AG09319 (cell line): ENCODE data around the gene KLC1.

Experiments used
- DNase-seq: peaks from one replicate; pipeline ENCODE4 v3.0.0-alpha.2; 2010; ENCODE audit warnings: low read depth; ENCODE audit errors: extremely low read depth
- TF ChIP-seq, protein P1 (sequence below): IDR thresholded peaks from 2 replicates; pipeline ENCODE4 v1.5.1; 2011; ENCODE audit warnings: low read depth, mild to moderate bottlenecking, inconsistent platforms, low read length, moderate library complexity

Gene KLC1

GRCh38 chr14:103726474-103726873 lies 97.5 kb downstream of the KLC1 start:
- DNase-seq = no peak
- TF ChIP-seq, protein P1, sequence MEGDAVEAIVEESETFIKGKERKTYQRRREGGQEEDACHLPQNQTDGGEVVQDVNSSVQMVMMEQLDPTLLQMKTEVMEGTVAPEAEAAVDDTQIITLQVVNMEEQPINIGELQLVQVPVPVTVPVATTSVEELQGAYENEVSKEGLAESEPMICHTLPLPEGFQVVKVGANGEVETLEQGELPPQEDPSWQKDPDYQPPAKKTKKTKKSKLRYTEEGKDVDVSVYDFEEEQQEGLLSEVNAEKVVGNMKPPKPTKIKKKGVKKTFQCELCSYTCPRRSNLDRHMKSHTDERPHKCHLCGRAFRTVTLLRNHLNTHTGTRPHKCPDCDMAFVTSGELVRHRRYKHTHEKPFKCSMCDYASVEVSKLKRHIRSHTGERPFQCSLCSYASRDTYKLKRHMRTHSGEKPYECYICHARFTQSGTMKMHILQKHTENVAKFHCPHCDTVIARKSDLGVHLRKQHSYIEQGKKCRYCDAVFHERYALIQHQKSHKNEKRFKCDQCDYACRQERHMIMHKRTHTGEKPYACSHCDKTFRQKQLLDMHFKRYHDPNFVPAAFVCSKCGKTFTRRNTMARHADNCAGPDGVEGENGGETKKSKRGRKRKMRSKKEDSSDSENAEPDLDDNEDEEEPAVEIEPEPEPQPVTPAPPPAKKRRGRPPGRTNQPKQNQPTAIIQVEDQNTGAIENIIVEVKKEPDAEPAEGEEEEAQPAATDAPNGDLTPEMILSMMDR = no peak

DNA sequence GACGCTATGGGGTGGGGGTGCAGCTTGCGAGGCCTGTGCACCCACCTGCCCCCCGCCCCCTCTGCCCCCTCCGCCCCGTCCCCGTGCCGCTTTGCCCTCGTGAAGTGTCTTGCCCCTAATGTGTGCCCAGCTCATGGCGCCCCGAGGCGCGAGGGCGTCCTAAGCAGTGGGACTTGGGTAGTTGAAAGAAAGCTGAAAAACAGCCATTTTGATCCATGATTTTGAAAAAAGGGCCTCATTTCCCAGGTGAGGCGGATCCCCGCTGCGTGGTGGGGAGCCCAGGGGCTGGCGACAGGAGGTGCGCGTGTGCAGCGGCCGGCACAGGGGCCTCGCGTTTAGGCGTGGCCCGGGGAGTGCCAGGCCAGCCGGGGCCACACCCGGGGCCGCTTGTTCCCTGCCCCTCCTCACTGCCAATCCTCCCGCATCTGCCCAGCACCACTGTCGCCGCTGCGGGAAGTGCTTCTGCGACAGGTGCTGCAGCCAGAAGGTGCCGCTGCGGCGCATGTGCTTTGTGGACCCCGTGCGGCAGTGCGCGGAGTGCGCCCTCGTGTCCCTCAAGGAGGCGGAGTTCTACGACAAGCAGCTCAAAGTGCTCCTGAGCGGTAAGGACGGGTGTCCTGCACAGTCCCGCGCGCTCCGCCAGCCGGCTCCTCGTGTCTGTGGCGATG lies 98.4 kb downstream of the KLC1 start:
- no peak for DNase-seq
- TF ChIP-seq, protein P1 = no peak

GRCh38 chr14:103728141-103728540 lies 99.1 kb downstream of the KLC1 start:
- no peak for DNase-seq
- TF ChIP-seq, protein P1 = no peak

DNA sequence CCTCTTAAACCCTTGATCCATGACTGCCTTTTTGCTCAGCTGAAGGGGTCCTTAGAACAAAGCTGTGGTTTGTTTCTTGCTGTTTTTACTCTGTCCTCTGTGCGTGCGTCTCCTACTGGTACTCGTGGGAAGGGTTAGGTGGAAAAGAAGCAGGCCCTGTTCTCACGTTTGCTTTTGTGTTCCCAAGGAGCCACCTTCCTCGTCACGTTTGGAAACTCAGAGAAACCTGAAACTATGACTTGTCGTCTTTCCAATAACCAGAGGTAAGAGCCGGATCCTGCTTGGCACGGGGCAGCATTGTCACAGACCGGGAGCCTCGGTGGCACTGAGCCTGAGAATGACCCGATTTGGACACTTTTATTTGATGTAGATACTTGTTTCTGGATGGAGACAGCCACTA lies 99.7 kb downstream of the KLC1 start:
- no peak for DNase-seq
- TF ChIP-seq, protein P1 = no peak

DNA sequence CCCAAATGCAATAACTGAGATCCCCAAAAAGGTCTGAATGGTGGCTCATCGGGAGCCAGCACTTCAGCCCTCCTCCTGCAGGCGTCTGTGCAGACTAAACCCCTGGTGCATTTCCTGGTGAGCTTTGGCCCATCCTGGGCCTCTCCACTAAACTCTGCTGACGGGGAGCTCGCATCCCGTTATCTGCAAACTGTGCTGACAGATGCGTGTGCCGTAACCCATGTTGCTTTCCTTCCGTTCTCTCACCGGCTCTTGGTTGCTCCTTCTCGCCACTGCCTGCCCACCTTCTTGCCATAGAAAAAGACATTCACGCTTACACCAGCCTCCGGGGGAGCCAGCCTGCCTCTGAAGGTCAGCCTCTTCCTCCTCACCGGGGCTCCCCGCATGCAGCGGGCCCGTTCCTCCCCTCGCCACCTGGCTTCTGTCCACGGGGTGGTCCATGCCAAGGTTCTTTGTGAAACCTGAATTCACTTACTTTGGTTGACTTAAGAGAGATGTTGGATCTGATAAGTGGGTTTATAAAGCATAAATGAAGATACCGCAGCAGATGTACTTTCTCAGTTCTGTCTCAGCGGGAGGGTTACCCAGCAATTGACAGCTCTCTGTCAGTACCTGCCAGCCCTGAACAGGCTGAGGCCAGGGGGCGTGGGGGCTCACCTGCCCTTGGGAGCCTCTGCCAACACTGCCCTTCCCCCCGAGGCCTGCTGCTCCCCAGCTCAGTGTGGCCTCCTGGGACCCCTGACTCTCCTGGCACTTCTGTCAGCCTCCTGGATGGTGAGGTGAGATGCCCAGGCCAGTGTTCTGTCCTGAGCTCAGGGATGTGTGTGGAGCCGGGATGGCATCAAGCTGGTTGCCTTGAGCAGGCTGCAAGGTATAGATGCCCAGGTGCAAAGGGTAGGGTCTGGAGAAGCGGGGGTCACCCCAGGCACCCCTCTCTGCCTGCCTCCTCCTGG lies 100.8 kb downstream of the KLC1 start:
- no peak for DNase-seq
- TF ChIP-seq, protein P1 = no peak

DNA sequence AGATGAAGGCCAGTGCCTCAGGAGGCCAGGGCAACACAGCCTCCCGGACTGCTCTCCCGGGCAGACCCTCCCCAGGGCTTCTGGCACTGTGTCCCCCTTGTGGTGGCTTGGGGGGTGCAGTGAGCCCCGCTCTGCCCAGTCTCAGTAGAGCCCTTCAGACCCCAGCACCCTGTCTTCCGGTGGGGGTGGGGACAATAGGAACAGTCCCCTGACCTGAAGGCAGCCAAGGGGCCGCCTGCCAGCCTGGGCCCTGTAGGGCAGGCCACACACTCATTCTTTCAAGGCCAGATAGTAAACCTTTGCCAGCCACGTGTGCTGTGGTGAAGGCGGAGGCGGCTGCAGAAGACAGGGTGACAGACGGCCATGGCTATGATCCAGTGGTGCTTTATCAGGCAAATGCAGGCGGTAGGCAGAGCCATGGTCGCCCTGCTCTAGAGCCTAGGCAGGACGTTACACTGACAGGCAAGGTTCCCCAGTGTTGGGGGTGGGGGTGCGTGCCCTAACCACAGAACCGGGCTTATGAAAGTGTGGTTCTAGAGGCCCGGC lies 101.6 kb downstream of the KLC1 start:
- TF ChIP-seq, protein P1 = peak; percentile 1
- DNase-seq = no peak

GRCh38 chr14:103731481-103731880 lies 102.5 kb downstream of the KLC1 start:
- no peak for DNase-seq
- TF ChIP-seq, protein P1 = no peak
